ENCODE data around the gene PPP1R3C.

PPP1R3C gene

DNA sequence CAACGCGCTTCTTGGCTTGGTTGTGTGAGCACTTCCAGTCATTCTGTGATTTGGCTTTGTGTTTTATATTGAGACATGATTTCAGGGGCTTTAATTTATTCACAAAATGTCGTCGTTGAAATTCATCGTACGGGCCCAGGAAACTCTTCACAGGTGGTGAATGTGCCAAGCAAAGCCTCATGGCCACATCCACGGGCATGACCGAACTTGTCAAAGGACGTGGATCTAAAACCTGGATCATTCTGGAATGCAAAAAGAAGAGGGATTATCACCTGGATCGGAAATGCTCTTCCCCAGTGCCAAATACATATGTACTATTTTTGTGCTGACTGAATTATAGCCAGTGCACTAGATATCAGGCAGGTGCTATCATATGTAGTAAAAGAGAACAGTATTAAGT is 2.2 kb downstream of the PPP1R3C start:
- Histone ChIP-seq H3K27ac (ENCODE audit: low read depth, low read length) (no peak overlapping the region), H3K36me3 (ENCODE audit: control insufficient read depth, low read length) (no peaks in the 10 kb centered on the region), H3K79me2 (ENCODE audit: control insufficient read depth, low read length) (no peaks in the 10 kb centered on the region)

DNA sequence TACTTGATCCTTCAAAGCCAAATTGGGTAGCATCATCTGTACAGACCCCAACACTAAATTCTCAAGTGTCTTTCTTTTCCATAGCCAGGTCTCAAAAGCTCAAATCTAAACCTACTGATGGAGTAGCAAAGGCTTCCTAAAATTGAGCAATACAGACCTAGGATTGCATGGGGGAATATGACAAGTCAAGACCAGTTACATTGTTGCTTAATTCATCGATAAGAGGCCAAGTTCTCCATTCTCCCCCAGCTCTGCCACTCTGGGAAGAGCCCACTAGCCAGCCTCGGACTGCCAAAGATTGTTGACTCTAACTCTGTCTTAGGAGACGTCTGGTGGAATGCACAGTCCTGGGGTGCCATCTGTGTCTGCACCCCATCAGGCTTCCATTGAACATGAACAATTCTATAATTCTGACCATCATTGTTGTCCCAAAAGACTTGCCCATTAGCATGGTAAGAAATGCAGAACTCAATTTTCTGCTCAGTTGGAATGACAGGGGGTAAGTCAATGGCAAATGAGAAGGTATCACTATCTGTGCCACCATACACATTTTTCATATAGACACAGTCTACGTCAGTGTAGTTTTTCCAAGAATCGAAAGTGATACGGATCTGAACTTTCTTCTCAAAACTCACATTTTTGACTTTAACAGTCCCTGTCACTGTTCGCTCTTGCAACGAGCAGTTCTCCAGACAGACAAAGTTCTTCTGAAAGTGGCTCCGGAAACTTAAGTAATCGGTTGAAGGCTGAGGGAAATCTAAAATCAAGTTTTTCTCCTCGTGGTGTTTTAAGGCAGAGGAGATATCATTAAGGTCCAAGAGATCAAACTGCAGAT is 2.9 kb downstream of the PPP1R3C start:
- Histone ChIP-seq H3K27me3 (ENCODE audit: control insufficient read depth, low read length) (0 out of 2 replicates have a peak, but pooled peaks cover 3% of the 10 kb centered on the region), H3K4me2 (ENCODE audit: low read length) (no peak overlapping the region), H3K27ac (ENCODE audit: low read depth, low read length) (no peak overlapping the region), H3K4me1 (ENCODE audit: control insufficient read depth, low read length) (no peaks in the 10 kb centered on the region), H3K79me2 (ENCODE audit: control insufficient read depth, low read length) (no peaks in the 10 kb centered on the region), H3F3A (ENCODE audit: control insufficient read depth, insufficient read depth) (no peaks in the 10 kb centered on the region), H3K36me3 (ENCODE audit: control insufficient read depth, low read length) (no peaks in the 10 kb centered on the region), H3K9me2 (replicated peaks; ENCODE audit: control insufficient read depth, low read length) (no peaks in the 10 kb centered on the region), H3K9me3 (ENCODE audit: control insufficient read depth, insufficient read depth, low read length) (no peaks in the 10 kb centered on the region), H3K4me3 (ENCODE audit: low read length) (no peak overlapping the region), H4K20me1 (ENCODE audit: control insufficient read depth, insufficient read depth, low read depth, low read length) (no peaks in the 10 kb centered on the region)
- TF ChIP-seq, protein P1, sequence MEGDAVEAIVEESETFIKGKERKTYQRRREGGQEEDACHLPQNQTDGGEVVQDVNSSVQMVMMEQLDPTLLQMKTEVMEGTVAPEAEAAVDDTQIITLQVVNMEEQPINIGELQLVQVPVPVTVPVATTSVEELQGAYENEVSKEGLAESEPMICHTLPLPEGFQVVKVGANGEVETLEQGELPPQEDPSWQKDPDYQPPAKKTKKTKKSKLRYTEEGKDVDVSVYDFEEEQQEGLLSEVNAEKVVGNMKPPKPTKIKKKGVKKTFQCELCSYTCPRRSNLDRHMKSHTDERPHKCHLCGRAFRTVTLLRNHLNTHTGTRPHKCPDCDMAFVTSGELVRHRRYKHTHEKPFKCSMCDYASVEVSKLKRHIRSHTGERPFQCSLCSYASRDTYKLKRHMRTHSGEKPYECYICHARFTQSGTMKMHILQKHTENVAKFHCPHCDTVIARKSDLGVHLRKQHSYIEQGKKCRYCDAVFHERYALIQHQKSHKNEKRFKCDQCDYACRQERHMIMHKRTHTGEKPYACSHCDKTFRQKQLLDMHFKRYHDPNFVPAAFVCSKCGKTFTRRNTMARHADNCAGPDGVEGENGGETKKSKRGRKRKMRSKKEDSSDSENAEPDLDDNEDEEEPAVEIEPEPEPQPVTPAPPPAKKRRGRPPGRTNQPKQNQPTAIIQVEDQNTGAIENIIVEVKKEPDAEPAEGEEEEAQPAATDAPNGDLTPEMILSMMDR (IDR thresholded peaks at IDR 0.05; ENCODE audit: low read depth, low read length, poor library complexity, severe bottlenecking) = no peak
- no peak for TF ChIP-seq EZH2phosphoT487 (IDR thresholded peaks at IDR 0.05; ENCODE audit: borderline replicate concordance, low read length)

More for the DNA sequence above, 2.2 kb downstream of the PPP1R3C start:
- no peaks in the 10 kb centered on the region for H3F3A ChIP-seq (ENCODE audit: control insufficient read depth, insufficient read depth)
- H3K27me3 ChIP-seq (ENCODE audit: control insufficient read depth, low read length) = 0 out of 2 replicates have a peak, but pooled peaks cover 3% of the 10 kb centered on the region
- no peaks in the 10 kb centered on the region for H3K9me2 ChIP-seq (replicated peaks; ENCODE audit: control insufficient read depth, low read length)
- no peak overlapping the region for H3K4me2 ChIP-seq (ENCODE audit: low read length)
- TF ChIP-seq, protein P1 (IDR thresholded peaks at IDR 0.05; ENCODE audit: low read depth, low read length, poor library complexity, severe bottlenecking) = no peak
- TF ChIP-seq EZH2phosphoT487 (IDR thresholded peaks at IDR 0.05; ENCODE audit: borderline replicate concordance, low read length) = no peak
- no peak overlapping the region for H3K4me3 ChIP-seq (ENCODE audit: low read length)
- no peaks in the 10 kb centered on the region for H3K9me3 ChIP-seq (ENCODE audit: control insufficient read depth, insufficient read depth, low read length)
- no peaks in the 10 kb centered on the region for H3K4me1 ChIP-seq (ENCODE audit: control insufficient read depth, low read length)
- H4K20me1 ChIP-seq (ENCODE audit: control insufficient read depth, insufficient read depth, low read depth, low read length) = no peaks in the 10 kb centered on the region

DNA sequence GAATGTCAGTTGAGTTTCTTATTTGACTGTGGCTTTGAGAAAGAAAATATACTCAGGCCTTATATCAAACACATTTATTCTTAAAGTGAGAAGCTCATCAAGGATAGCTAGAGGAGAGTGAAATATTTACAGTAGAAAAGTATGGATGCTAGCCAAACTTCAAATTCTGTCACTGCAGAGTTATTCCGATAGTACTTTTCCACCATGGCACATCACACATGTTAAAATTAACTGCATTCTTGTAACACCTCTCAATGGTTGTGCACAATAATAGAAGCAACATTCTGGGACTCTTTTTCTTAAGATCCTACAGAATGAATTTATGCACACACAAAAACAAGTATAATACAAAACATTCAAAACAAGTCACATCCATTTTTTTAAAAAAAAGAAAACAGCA is 4.5 kb downstream of the PPP1R3C start:
- Histone ChIP-seq H3K4me2 (ENCODE audit: low read length) (no peak overlapping the region), H3F3A (ENCODE audit: control insufficient read depth, insufficient read depth) (no peaks in the 10 kb centered on the region), H3K4me3 (ENCODE audit: low read length) (no peak overlapping the region), H3K27ac (ENCODE audit: low read depth, low read length) (no peak overlapping the region), H4K20me1 (ENCODE audit: control insufficient read depth, insufficient read depth, low read depth, low read length) (no peaks in the 10 kb centered on the region), H3K9me2 (replicated peaks; ENCODE audit: control insufficient read depth, low read length) (no peaks in the 10 kb centered on the region), H3K36me3 (ENCODE audit: control insufficient read depth, low read length) (no peaks in the 10 kb centered on the region), H3K79me2 (ENCODE audit: control insufficient read depth, low read length) (no peaks in the 10 kb centered on the region), H3K9me3 (ENCODE audit: control insufficient read depth, insufficient read depth, low read length) (no peaks in the 10 kb centered on the region), H3K27me3 (ENCODE audit: control insufficient read depth, low read length) (no peaks in the 10 kb centered on the region), H3K4me1 (ENCODE audit: control insufficient read depth, low read length) (no peaks in the 10 kb centered on the region)
- TF ChIP-seq, protein P1 (IDR thresholded peaks at IDR 0.05; ENCODE audit: low read depth, low read length, poor library complexity, severe bottlenecking) = no peak
- no peak for TF ChIP-seq EZH2phosphoT487 (IDR thresholded peaks at IDR 0.05; ENCODE audit: borderline replicate concordance, low read length)

Data from DOHH2 (cell line).